GM18526 (cell line): ENCODE results near the gene ZNF133.

Experiments
- POLR2A ChIP-seq: IDR thresholded peaks from 3 replicates; pipeline ENCODE4 v1.6.1; 2011; ENCODE audit not compliant: insufficient read length; ENCODE audit errors: extremely low read depth

The ZNF133 gene

DNA sequence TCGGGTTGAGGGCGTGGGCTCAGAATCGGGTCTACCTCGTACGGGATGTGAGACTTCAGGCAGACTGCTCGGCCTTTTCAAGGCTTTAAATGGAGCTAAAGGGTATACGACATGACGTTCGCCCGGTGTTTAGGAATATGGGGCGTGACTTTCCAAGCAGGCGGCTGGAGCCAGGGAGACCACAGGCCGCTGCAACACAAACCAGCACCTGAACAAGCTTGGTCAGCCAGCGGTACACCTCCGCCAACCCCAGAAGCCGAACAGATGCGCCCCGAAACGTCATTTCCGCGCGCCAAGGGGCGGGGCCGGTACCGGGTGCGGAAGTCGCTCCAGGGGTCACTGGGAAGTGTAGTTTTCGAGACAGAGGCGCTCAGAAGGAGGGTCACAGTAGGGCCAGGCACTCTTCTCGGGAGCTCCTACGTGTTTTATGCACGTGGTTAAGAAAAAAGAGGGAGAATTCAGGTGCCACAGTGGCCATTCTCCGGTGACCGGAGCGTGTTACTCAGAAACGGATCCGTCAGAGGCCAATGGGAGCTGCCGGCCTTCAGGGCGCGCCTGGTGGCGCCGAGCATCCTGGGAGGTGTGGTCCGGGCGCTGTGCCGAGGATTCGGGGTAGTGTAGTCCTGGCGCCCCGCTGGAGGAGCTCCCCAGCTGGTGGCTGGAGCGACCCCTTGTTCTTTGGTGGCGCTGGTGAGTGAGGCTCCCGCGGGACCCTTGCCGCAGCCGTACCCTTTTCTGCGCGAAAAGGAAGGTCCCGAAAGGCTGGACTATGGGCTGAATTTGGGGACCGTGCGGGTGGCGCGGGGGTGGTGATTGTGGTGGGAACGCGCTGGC, at the start of gene ZNF133:
ZNF133 (plus strand) TSS at position 613 of the 834 bp plus-strand sequence. CDS start 17,160 bp downstream, outside the sequence.
- peak; percentile 92 for TF ChIP-seq POLR2A

GRCh38 chr20:18240997-18241396, 47.3 kb upstream of the ZNF133 start:
- TF ChIP-seq POLR2A: no peak

DNA sequence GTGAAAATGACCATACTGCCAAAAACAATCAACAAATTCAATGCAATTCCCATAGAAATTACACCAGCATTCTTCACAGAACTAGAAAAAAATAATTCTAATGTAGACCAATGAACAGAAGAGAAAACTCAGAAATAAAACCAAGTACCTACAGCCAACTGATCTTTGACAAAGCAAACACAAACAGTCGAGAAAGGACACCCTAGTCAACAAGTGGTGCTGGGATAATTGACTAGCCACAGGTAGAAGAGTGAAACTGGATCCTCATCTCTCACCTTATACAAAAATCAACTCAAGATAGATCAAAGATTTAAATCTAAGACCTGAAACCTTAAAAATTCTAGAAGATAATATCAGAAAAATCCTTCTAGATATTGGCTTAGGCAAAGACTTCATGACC, 44.5 kb upstream of the ZNF133 start:
- no peak for TF ChIP-seq POLR2A

GRCh38 chr20:18250217-18250616, 38.1 kb upstream of the ZNF133 start:
- no peak for TF ChIP-seq POLR2A

DNA sequence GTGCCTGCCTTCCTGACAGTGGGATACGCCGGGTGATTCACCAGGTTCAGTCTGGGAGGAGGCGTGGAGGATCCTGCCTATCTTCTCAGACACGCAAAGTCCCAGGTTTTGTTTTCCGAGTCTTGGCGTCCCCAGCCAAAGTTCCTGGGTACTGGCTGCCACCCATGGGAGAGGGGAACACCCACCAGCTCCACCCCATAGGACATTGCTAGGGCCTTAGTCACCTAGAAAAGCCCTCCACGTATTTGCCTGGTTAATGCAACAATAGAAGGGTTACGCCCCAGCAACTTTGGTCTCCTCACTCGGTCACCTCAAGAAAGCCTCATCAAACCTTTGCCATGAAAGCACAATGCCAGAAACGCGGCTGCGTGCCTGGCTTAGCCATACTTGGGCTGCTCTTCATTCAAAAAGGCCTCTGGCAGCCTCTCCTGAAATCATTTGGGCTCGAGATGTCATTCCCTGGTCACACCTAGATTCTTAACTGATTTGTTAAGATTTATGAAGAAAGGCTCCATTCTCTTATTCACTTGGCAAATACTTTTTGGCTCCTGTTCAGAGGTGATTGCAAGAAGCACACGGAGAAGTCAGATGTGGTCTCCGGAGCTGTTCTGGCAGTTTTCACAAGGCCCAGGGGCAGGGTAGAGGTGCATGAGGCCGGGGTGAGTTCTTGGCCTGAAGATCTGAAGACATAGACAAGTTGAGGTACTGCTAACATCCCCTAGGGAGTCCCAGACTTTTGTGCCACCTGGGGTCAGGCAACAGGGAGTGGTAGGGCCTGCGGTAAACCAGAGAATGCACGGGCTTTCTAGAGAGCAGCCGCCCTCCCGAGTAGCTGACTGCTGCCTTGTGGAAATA, 35.5 kb upstream of the ZNF133 start:
- no peak for TF ChIP-seq POLR2A

DNA sequence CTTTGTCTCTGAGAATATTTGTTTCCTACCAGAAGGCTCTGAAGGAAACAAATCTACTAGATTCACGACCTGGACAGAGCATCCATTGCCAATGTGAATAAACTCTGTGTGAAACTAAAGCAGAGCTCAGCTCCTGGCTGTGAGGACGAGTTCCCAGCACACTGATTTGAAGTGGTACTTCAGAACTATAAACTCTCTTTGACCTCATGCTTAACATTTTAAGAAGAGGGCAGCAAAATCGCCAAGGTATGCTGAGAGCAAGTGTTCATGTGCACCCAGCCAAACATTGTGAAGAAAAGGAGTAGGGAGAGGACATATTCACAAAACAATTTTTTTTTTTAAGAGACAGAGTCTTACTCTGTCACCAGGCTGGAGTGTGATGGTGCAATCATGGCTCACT, 33.7 kb upstream of the ZNF133 start:
- no peak for TF ChIP-seq POLR2A

DNA sequence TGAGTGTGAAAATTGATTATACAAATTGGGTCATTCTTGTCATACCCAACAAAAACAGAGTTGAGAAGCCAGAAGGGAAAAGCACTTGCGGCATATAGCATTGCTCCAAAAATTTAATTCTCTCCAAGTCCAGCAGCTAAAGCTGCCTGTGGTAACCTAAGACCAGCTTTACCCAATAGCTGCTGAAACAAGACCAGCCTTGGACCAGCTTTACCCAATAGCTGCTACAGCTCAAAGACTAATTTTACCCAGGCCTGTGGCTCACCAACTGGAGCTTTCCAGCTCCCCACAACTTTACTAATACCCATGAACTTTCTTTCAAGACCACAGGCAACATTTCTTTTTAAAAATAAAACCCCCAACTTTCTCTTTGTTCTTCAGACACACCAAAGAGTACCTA, 32.8 kb upstream of the ZNF133 start:
- TF ChIP-seq POLR2A: no peak

- no peak for TF ChIP-seq POLR2A
Measured at GRCh38 chr20:18256440-18257090, 31.8 kb upstream of the ZNF133 start.

DNA sequence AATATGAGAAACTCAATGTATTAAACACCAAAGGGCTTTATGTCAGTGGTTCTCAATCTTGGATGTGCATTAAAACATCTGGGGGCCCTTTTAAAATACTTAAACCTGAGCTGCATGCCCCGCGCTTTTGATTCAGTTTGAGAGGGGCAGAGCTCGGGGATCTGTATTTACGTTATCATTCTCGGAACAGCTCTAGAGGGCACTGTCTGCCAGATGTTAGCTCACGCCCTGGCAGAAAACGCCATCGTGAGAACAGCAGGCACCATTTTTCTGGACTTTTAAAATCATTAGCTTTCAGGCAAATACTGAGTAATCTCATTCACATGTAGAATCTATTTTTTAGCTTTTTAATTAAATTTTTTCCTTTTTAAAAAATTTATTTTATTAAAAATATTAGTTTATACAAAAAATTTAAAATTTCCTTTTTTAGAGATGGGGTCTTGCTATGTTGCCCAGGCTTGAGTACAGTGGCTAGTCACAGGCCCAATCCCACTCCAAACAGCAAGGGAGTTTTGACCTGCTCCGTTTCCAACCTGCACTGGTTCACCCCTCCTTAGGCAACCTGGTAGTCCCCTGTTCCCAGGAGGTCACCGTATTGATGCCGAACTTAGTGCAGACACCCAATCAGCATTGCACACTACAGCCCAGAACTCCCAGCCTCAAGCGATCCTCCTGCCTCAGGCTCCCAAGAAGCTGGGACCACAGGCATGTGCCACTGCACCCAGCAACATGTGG, 30.0 kb upstream of the ZNF133 start:
- TF ChIP-seq POLR2A: no peak

- TF ChIP-seq POLR2A: no peak
Measured at GRCh38 chr20:18259730-18260129, 28.6 kb upstream of the ZNF133 start.

- no peak for TF ChIP-seq POLR2A
Measured at GRCh38 chr20:18263723-18264122, 24.6 kb upstream of the ZNF133 start.

GRCh38 chr20:18265441-18265840, 22.9 kb upstream of the ZNF133 start:
- TF ChIP-seq POLR2A: no peak

DNA sequence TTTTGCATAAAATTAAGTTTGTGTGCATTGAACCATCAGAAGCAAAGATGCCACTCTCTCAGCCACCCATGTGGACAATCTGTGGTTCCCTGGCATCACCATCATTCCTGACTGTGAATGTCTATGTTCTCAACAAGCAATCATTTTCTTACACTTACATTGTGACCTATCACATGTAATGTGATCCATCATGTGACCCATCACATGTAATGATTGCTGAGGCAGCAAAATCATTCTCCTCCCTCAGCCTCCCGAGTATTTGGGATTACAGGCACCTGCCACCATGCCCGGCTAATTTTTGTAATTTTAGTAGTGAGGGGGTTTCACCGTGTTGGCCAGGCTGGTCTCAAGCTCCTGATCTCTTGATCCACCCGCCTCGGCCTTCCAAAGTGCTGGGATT, 22.0 kb upstream of the ZNF133 start:
- TF ChIP-seq POLR2A: no peak

- no peak for TF ChIP-seq POLR2A
Measured at GRCh38 chr20:18267815-18268214, 20.5 kb upstream of the ZNF133 start.

DNA sequence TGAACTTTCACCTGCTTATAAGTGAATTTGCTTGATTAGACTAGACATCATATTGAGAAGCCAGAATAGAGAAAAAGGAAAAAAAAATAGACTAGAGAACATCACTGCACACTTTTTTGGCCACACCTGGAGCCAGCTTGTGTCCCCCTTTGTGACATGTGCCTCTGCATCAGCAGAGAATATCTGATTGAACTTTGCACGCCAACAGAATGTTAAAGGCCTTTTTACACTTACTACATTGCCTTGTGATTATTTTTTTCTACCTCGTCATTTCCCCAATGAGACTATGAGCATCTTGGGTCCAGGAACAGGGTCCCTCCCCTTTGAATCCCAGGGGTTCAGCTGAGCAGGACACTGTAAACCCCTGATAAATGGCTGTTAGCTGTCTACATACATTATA, 17.2 kb upstream of the ZNF133 start:
- TF ChIP-seq POLR2A: no peak

GRCh38 chr20:18272451-18272850, 15.9 kb upstream of the ZNF133 start:
- TF ChIP-seq POLR2A: no peak

GRCh38 chr20:18273738-18274137, 14.6 kb upstream of the ZNF133 start:
- TF ChIP-seq POLR2A: no peak
